Fibroblast of lung (primary cell): ENCODE measurements around the gene TBX19. TPM values are rescaled to one million over a fixed set of nuclear protein-coding genes. Genes with fewer than 3 reads are reported as not detected.

Experiments used
- DNase-seq, 2 donors: peaks; one replicate each; pipeline versions ENCODE4 v3.0.0 to v3.0.0-alpha.2; 2010; ENCODE audit warnings: low read depth in 2 of 2
- H2AFZ ChIP-seq: 2 replicates; pipeline ENCODE4 v1.5.1; 2012; ENCODE audit warnings: low read length, control low read depth, inconsistent platforms
- H3K27ac ChIP-seq: 2 replicates; pipeline ENCODE4 v1.5.1; 2011; ENCODE audit warnings: low read length, control low read depth; ENCODE audit not compliant: insufficient read depth
- H3K27me3 ChIP-seq: 2 replicates; pipeline ENCODE4 v1.5.1; 2011; ENCODE audit warnings: mild to moderate bottlenecking, low read length; ENCODE audit not compliant: control insufficient read depth, insufficient read depth
- H3K36me3 ChIP-seq: 2 replicates; pipeline ENCODE4 v1.5.1; 2011; ENCODE audit warnings: low read length; ENCODE audit not compliant: control insufficient read depth, insufficient read depth
- H3K4me1 ChIP-seq: 2 replicates; pipeline ENCODE4 v1.5.1; 2011; ENCODE audit warnings: low read length; ENCODE audit not compliant: control insufficient read depth, insufficient read depth; ENCODE audit errors: extremely low read depth
- H3K4me2 ChIP-seq: 2 replicates; pipeline ENCODE4 v1.5.1; 2011; ENCODE audit warnings: low read length, control low read depth; ENCODE audit not compliant: insufficient read depth; ENCODE audit errors: extremely low read depth
- H3K4me3 ChIP-seq, 4 experiments: fragments of 200-600 bp in 1 of 4; sonication (generic) in 1 of 4; replicated peaks in 1 of 4; 2 replicates each; pipeline ENCODE4 v1.5.1; 2011 to 2016; ENCODE audit warnings: low read length in 4 of 4, low read depth in 3 of 4, mild to moderate bottlenecking in 3 of 4, control low read depth in 2 of 4, inconsistent platforms in 1 of 4, mixed read lengths in 1 of 4; ENCODE audit not compliant: insufficient read depth in 1 of 4; ENCODE audit errors: control extremely low read depth in 1 of 4
- H3K79me2 ChIP-seq: 2 replicates; pipeline ENCODE4 v1.5.1; 2012; ENCODE audit warnings: mild to moderate bottlenecking, low read length, inconsistent platforms; ENCODE audit not compliant: control insufficient read depth, insufficient read depth
- H3K9ac ChIP-seq: 2 replicates; pipeline ENCODE4 v1.5.1; 2011; ENCODE audit warnings: mild to moderate bottlenecking, low read length, control low read depth; ENCODE audit not compliant: insufficient read depth
- H3K9me3 ChIP-seq: 2 replicates; pipeline ENCODE4 v1.5.1; 2012; ENCODE audit warnings: low read depth, low read length; ENCODE audit not compliant: control insufficient read depth, insufficient read depth
- H4K20me1 ChIP-seq: 2 replicates; pipeline ENCODE4 v1.5.1; 2011; ENCODE audit warnings: low read length; ENCODE audit not compliant: control insufficient read depth, insufficient read depth; ENCODE audit errors: extremely low read depth
- CTCF ChIP-seq, 2 donors: IDR thresholded peaks in 1 of 2; conservative IDR thresholded peaks in 1 of 2; 1 replicate in 1 of 2; 2 replicates in 1 of 2; pipeline ENCODE4 v1.5.1; 2011 to 2012; ENCODE audit warnings: low read length in 2 of 2, control low read depth in 1 of 2, inconsistent platforms in 1 of 2, low read depth in 1 of 2, mild to moderate bottlenecking in 1 of 2
- EZH2 ChIP-seq: IDR thresholded peaks from 2 replicates; pipeline ENCODE4 v1.5.1; 2012; ENCODE audit warnings: low read length, control low read depth, mild to moderate bottlenecking; ENCODE audit errors: missing control alignments
- polyA plus RNA-seq, 2 donors: library from polyadenylated mRNA; depleted of rRNA in 1 of 2; stranded (reverse) in 1 of 2; unstranded in 1 of 2; fragments of >200 nt; gene quantifications; 2 replicates each; pipeline ENCODE4 v1.2.1, GENCODE V29; 2011 to 2012; ENCODE audit warnings: missing spikeins in 1 of 2
- total RNA-seq: library from RNA; depleted of rRNA; stranded (reverse); fragments of >200 nt; gene quantifications from 2 replicates; pipeline ENCODE4 v1.2.1, GENCODE V29; 2014

The TBX19 gene
- total and polyA plus RNA-seq, 2 donors (not counting 1 experiment from before 2014, with no cell fraction given), result 0.94 to 1.2 TPM

- no peak for DNase-seq
- no peak overlapping the region for H3K27ac ChIP-seq
- no peak overlapping the region for H3K4me2 ChIP-seq
- peaks cover 2% of the 10 kb centered on the region for H3K4me1 ChIP-seq
- no peaks in the 10 kb centered on the region for H3K36me3 ChIP-seq
- H3K4me3 ChIP-seq, result no peak overlapping the region
- no peaks in the 10 kb centered on the region for H4K20me1 ChIP-seq
- no peak overlapping the region for H2AFZ ChIP-seq
- no peak overlapping the region for H3K9ac ChIP-seq
- no peaks in the 10 kb centered on the region for H3K9me3 ChIP-seq
- H3K27me3 ChIP-seq, result no peaks in the 10 kb centered on the region
- H3K79me2 ChIP-seq, result no peaks in the 10 kb centered on the region
- TF ChIP-seq EZH2 (no peak), CTCF (conservative IDR thresholded peaks at IDR 0.05 in 1 of 2, IDR thresholded peaks at IDR 0.05 in 1 of 2; ENCODE audit: low read depth in 1 of 2, low read length in 2 of 2) (no peak)
Measured at GRCh38 chr1:168297019-168297730, 16.5 kb downstream of the TBX19 start.

GRCh38 chr1:168298446-168298845, 17.8 kb downstream of the TBX19 start:
- H3K9ac ChIP-seq, result no peak overlapping the region
- no peak overlapping the region for H3K4me3 ChIP-seq
- no peaks in the 10 kb centered on the region for H3K36me3 ChIP-seq
- peaks cover 2% of the 10 kb centered on the region for H3K4me1 ChIP-seq
- no peak overlapping the region for H3K27ac ChIP-seq
- no peak overlapping the region for H3K4me2 ChIP-seq
- H3K27me3 ChIP-seq, result no peaks in the 10 kb centered on the region
- TF ChIP-seq CTCF (conservative IDR thresholded peaks at IDR 0.05 in 1 of 2, IDR thresholded peaks at IDR 0.05 in 1 of 2; ENCODE audit: low read depth in 1 of 2, low read length in 2 of 2), result no peak
- TF ChIP-seq EZH2, result no peak
- no peak for DNase-seq
- H3K9me3 ChIP-seq, result no peaks in the 10 kb centered on the region
- no peak overlapping the region for H2AFZ ChIP-seq
- no peaks in the 10 kb centered on the region for H4K20me1 ChIP-seq
- H3K79me2 ChIP-seq, result no peaks in the 10 kb centered on the region

- Histone ChIP-seq H3K9me3 (no peaks in the 10 kb centered on the region), H3K4me1 (peaks cover 2% of the 10 kb centered on the region), H3K79me2 (no peaks in the 10 kb centered on the region), H3K27me3 (no peaks in the 10 kb centered on the region), H3K36me3 (no peaks in the 10 kb centered on the region), H3K27ac (no peak overlapping the region), H3K4me2 (no peak overlapping the region), H2AFZ (no peak overlapping the region), H4K20me1 (no peaks in the 10 kb centered on the region), H3K4me3 (no peak overlapping the region), H3K9ac (no peak overlapping the region)
- DNase-seq, result no peak
- no peak for TF ChIP-seq EZH2
- TF ChIP-seq CTCF (conservative IDR thresholded peaks at IDR 0.05 in 1 of 2, IDR thresholded peaks at IDR 0.05 in 1 of 2; ENCODE audit: low read depth in 1 of 2, low read length in 2 of 2), result no peak
Measured at GRCh38 chr1:168300626-168301025, 19.9 kb downstream of the TBX19 start.
